ENCODE data around the gene CDA. TPM values are rescaled to one million over a fixed set of nuclear protein-coding genes. Genes with fewer than 3 reads are reported as not detected.

CDA gene
- total RNA-seq, 1 donor from 2014 or later = 2.0 TPM

- intact Hi-C loops (cut with micrococcal nuclease) = no loop called here
- H3K36me3 ChIP-seq = no peaks in the 10 kb centered on the region
- no peak overlapping the region for H3K4me3 ChIP-seq
- DNase-seq = no peak
- H3K27me3 ChIP-seq (ENCODE audit: low read depth) = no peaks in the 10 kb centered on the region
- no peak for TF ChIP-seq CTCF (IDR thresholded peaks at IDR 0.05; ENCODE audit: borderline replicate concordance)
- H3K4me1 ChIP-seq = no peaks in the 10 kb centered on the region
- H3K9me3 ChIP-seq (replicated peaks) = no peaks in the 10 kb centered on the region
- H3K27ac ChIP-seq (replicated peaks) = no peak overlapping the region
These were observed 37.2 kb downstream of the CDA start for GRCh38 chr1:20626098-20626427.

- H3K9me3 ChIP-seq (replicated peaks) = no peaks in the 10 kb centered on the region
- no peak for TF ChIP-seq CTCF (IDR thresholded peaks at IDR 0.05; ENCODE audit: borderline replicate concordance)
- no peaks in the 10 kb centered on the region for H3K4me1 ChIP-seq
- intact Hi-C loops (cut with micrococcal nuclease) = no loop called here
- H3K27ac ChIP-seq (replicated peaks) = no peak overlapping the region
- no peak overlapping the region for H3K4me3 ChIP-seq
- no peaks in the 10 kb centered on the region for H3K27me3 ChIP-seq (ENCODE audit: low read depth)
- no peaks in the 10 kb centered on the region for H3K36me3 ChIP-seq
- no peak for DNase-seq
These were observed 37.6 kb downstream of the CDA start for GRCh38 chr1:20626524-20626923.

GRCh38 chr1:20630729-20631128, 41.8 kb downstream of the CDA start:
- Histone ChIP-seq H3K27me3 (ENCODE audit: low read depth) (no peaks in the 10 kb centered on the region), H3K4me3 (no peak overlapping the region), H3K9me3 (replicated peaks) (no peaks in the 10 kb centered on the region), H3K36me3 (no peaks in the 10 kb centered on the region), H3K4me1 (peaks cover 27% of the 10 kb centered on the region), H3K27ac (replicated peaks) (no peak overlapping the region)
- no peak for TF ChIP-seq CTCF (IDR thresholded peaks at IDR 0.05; ENCODE audit: borderline replicate concordance)
- intact Hi-C loops (cut with micrococcal nuclease) = loop anchor here (5.0 kb wide), 1 partner anchor 53 kb away; no protein-coding TSS in a partner anchor
- no peak for DNase-seq

GRCh38 chr1:20632386-20632785, 43.5 kb downstream of the CDA start:
- no peak for DNase-seq
- Histone ChIP-seq H3K27me3 (ENCODE audit: low read depth) (no peaks in the 10 kb centered on the region), H3K4me1 (peaks cover 41% of the 10 kb centered on the region), H3K36me3 (peaks cover 12% of the 10 kb centered on the region), H3K9me3 (replicated peaks) (no peaks in the 10 kb centered on the region), H3K4me3 (no peak overlapping the region), H3K27ac (replicated peaks) (no peak overlapping the region)
- TF ChIP-seq CTCF (IDR thresholded peaks at IDR 0.05; ENCODE audit: borderline replicate concordance) = no peak
- intact Hi-C loops (cut with micrococcal nuclease) = loop anchor here (5.0 kb wide), 1 partner anchor 55 kb away; no protein-coding TSS in a partner anchor

GRCh38 chr1:20633190-20634064, 44.5 kb downstream of the CDA start, which contains the start of gene PINK1:
Gene PINK1, plus strand, starts transcription at chr1:20633458. Its CDS starts 91 bp downstream, at chr1:20633549.
- peak; percentile 77 for DNase-seq
- intact Hi-C loops (cut with micrococcal nuclease) = loop anchor here (5.0 kb wide), 1 partner anchor 56 kb away; no protein-coding TSS in a partner anchor
- peak; percentile 99 for TF ChIP-seq CTCF (IDR thresholded peaks at IDR 0.05; ENCODE audit: borderline replicate concordance)
- Histone ChIP-seq H3K27me3 (ENCODE audit: low read depth) (no peaks in the 10 kb centered on the region), H3K9me3 (replicated peaks) (no peaks in the 10 kb centered on the region), H3K4me1 (peaks cover 41% of the 10 kb centered on the region), H3K27ac (replicated peaks) (peak within 1 kb of the TSS; percentile 100), H3K36me3 (peaks cover 22% of the 10 kb centered on the region), H3K4me3 (peak within 1 kb of the TSS; percentile 100)
